Activated T-cell treated with anti-CD3 and anti-CD28 coated beads, Interleukin-2, amount 50 U/mL, for 24 hours (primary cell): ENCODE results near the gene AK1.
"Not testable (repeated sequence)": the region's sequence is repeated elsewhere in the genome, so short reads cannot be mapped to it uniquely, and the experiment has no call there.

ENCODE experiments used
- DNase-seq: peaks from one replicate; pipeline ENCODE4 v3.0.0-alpha.2; 2020
- H3K27ac Mint-ChIP-seq: 2 replicates; pipeline ENCODE4 v1.8.0; 2020; ENCODE audit warnings: mild to moderate bottlenecking, mixed read lengths
- H3K27me3 Mint-ChIP-seq: 2 replicates; pipeline ENCODE4 v1.8.0; 2020; ENCODE audit warnings: mixed read lengths
- H3K36me3 Mint-ChIP-seq: 2 replicates; pipeline ENCODE4 v1.8.0; 2020; ENCODE audit warnings: low read depth, mixed read lengths
- H3K4me1 Mint-ChIP-seq: 2 replicates; pipeline ENCODE4 v1.8.0; 2020; ENCODE audit warnings: low read depth, mixed read lengths
- H3K4me3 Mint-ChIP-seq: 2 replicates; pipeline ENCODE4 v1.8.0; 2020; ENCODE audit warnings: mild to moderate bottlenecking, moderate library complexity, mixed read lengths
- H3K9me3 Mint-ChIP-seq: 2 replicates; pipeline ENCODE4 v1.8.0; 2020; ENCODE audit warnings: mixed read lengths

The AK1 gene

DNA sequence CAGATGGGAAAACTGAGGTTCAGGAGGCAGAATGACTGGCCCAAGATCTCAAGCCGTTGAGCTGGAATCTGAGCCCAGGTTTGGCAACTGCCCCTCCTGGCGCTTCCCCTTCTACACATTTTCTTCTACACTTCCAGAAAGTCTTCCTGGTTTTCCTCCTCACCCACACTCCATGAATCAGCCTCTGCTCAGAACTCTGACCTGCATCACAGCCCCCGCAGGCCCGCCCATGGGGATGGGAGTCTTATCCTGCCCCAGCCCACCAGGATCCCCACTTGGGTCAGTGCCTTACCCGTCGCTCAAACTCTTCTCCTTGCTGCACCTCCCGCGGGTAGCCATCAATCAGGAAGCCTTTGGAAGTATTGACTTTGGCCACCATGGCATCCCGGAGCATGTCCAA is 5.9 kb downstream of the AK1 start:
- Mint-ChIP-seq H3K4me1 (no peaks in the 10 kb centered on the region), H3K36me3 (no peaks in the 10 kb centered on the region), H3K4me3 (no peak overlapping the region), H3K27ac (no peak overlapping the region), H3K9me3 (no peaks in the 10 kb centered on the region), H3K27me3 (no peaks in the 10 kb centered on the region)
- no peak for DNase-seq

GRCh38 chr9:127870887-127871286 is 6.6 kb downstream of the AK1 start:
- Mint-ChIP-seq H3K36me3 (no peaks in the 10 kb centered on the region), H3K27me3 (no peaks in the 10 kb centered on the region), H3K27ac (no peak overlapping the region), H3K4me1 (peaks cover 3% of the 10 kb centered on the region), H3K9me3 (no peaks in the 10 kb centered on the region), H3K4me3 (no peak overlapping the region)
- DNase-seq = no peak

DNA sequence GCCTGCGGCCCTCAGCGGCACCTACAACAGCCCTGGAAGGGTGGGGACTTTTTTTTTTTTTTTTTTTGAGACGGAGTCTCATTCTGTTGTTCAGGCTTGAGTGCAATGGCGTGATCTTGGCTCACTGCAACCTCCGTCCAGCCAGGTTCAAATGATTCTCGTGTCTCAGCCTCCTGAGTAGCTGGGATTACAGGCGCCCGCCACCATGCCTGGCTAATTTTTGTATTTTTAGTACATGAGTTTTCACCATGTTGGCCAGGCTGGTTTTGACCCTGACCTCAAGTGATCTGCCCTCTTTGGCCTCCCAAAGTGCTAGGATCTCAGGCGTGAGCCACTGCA is 7.4 kb downstream of the AK1 start:
- not testable (repeated sequence) for H3K4me3 Mint-ChIP-seq, DNase-seq, H3K36me3 Mint-ChIP-seq, H3K27ac Mint-ChIP-seq, H3K27me3 Mint-ChIP-seq, H3K9me3 Mint-ChIP-seq
- H3K4me1 Mint-ChIP-seq = peaks cover 11% of the 10 kb centered on the region

- Mint-ChIP-seq H3K4me1 (peaks cover 17% of the 10 kb centered on the region), H3K9me3 (no peaks in the 10 kb centered on the region), H3K27ac (no peak overlapping the region)
Observed at GRCh38 chr9:127869310-127870152, 7.9 kb downstream of the AK1 start.

GRCh38 chr9:127868278-127868902 is 9.1 kb downstream of the AK1 start:
- H3K4me3 Mint-ChIP-seq = no peak overlapping the region
- H3K27ac Mint-ChIP-seq = no peak overlapping the region
- peaks cover 17% of the 10 kb centered on the region for H3K4me1 Mint-ChIP-seq
- DNase-seq = no peak
- H3K27me3 Mint-ChIP-seq = no peaks in the 10 kb centered on the region
- no peaks in the 10 kb centered on the region for H3K9me3 Mint-ChIP-seq
- H3K36me3 Mint-ChIP-seq = no peaks in the 10 kb centered on the region

More at GRCh38 chr9:127869310-127870152, 7.9 kb downstream of the AK1 start:
- no peaks in the 10 kb centered on the region for H3K36me3 Mint-ChIP-seq
- H3K4me3 Mint-ChIP-seq = no peak overlapping the region
- no peaks in the 10 kb centered on the region for H3K27me3 Mint-ChIP-seq
- peak; percentile 90 for DNase-seq

DNA sequence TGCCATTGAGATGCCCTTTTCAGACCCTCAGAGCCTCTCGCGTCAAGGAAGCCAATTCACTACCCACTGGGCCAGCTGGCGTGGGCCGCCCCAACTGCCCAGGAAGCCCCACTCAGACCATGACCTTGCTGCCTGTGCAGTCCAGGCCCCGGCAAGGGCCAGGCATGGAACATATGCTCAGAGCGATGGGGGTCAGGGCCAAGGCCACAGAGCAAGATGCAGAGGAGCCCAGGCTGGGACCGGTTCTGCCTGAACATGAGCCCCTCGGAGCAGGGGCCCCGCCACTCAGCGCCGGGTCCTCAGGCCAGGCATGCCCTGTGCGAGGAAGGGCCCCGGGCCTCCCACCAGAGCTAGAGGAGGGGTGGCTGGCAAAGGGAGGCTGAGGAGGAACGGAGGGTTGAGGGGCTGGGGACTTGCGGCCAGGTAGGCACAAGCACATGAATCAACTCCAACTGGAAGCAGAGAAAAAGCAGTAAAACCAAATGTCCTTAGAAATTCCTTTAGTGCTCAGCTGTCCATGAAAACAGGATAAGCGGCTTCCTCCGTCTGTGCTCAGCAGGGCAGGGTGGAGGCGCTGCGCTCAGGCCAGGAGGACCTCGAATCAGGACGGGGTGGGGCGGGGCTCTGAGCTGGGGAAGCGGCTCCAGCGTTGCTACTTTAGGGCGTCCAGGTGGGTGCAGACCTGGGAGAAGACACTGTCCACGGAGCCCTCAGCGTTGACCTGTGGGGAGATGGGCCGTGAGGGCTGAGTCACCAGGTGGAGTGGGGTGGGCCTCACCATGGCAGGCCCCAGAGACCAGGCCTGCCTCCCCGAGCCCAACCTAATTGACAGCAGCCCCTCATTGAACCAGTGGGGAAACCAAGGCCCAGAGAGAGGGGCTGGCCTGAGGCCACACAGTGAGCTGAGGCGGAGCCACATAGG is 9.9 kb downstream of the AK1 start:
- Mint-ChIP-seq H3K27me3 (no peaks in the 10 kb centered on the region), H3K36me3 (no peaks in the 10 kb centered on the region), H3K4me3 (no peak overlapping the region), H3K27ac (no peak overlapping the region), H3K4me1 (peaks cover 23% of the 10 kb centered on the region), H3K9me3 (no peaks in the 10 kb centered on the region)
- DNase-seq = no peak

DNA sequence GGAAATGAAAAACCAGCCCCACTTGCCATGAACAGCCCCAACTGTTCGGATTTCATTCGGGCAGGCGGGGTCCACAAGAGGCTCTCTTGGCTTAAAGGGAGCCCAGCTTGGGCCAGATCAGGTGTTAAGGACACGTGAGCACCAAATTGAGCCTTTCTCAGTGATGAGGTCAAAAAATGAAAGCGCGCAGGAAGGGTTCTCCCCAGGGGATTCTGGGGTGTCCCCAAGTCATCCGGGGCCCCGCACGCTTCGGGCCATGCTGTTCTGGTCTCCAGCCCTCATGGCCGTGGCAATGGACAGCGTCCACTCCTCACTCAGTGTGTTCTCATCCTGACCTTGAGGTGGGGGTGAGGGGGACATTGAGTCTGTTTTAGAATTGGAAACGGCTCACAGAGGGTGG is 10.9 kb downstream of the AK1 start:
- Mint-ChIP-seq H3K27ac (peak overlapping the region; percentile 14), H3K27me3 (no peaks in the 10 kb centered on the region), H3K9me3 (no peaks in the 10 kb centered on the region), H3K4me3 (no peak overlapping the region), H3K36me3 (no peaks in the 10 kb centered on the region), H3K4me1 (peaks cover 34% of the 10 kb centered on the region)
- DNase-seq = no peak

DNA sequence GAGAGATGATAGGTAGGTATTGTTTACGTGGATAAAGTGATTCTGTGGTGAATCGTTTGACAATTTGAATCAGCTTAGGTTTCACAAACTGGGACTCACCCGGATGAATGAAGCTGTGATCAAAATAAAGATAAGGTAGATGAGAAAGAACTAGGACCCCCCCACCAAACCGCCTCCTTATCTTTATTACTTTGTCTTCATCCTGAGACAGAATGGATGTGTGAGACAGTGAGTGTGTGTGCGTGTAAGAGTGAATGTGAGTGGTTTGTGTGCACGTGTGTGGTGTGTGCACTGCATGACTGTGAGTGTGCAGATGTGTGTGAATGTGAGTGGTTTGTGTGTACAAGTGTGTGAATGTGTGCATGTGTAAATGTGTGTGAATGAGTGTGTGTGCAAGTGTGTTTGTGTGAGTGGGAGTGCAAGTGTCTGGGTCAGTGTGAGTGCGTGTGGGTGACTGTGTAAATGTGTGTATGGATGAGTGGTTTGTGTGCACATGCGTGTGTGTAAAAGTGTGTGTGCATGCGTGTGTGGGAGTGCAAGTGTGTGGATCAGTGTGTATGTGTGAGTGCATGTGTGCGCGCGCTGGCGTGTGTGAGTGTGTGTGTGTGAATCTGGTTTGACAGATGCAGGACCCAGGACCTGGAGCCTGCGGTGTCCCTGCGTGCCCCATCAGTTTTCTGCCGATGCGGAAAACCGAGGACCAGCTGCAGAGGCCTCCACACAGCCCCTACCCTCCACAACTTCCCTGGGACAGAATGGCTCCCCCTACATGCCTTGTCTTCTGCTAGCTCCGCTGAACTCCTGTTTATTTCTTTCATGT is 11.6 kb downstream of the AK1 start:
- Mint-ChIP-seq H3K36me3 (no peaks in the 10 kb centered on the region), H3K27me3 (no peaks in the 10 kb centered on the region), H3K27ac (peak overlapping the region; percentile 57), H3K9me3 (no peaks in the 10 kb centered on the region), H3K4me1 (peaks cover 39% of the 10 kb centered on the region), H3K4me3 (no peak overlapping the region)
- no peak for DNase-seq

DNA sequence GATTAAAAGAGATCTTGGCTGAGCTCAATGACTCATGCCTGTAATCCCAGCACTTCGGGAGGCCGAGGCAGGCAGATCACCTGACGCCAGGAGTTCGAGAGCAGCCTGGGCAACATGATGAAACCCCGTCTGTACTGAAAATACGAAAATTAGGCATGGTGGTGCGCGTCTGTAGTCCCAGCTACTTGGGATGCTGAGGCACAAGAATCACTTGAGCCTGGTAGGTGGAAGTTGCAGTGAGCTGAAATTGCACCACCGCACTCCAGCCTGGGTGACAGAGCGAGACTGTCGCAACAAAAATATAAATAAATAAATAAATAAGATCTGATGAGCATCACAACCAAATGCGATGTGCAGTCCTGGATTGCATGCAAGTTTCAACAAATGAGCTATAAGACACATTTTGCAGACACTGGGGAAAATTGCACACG is 14.3 kb downstream of the AK1 start:
- Mint-ChIP-seq H3K27ac (no peak overlapping the region), H3K9me3 (no peaks in the 10 kb centered on the region), H3K27me3 (no peaks in the 10 kb centered on the region), H3K4me3 (no peak overlapping the region), H3K4me1 (peaks cover 44% of the 10 kb centered on the region), H3K36me3 (no peaks in the 10 kb centered on the region)
- no peak for DNase-seq

GRCh38 chr9:127862075-127863011 is 15.1 kb downstream of the AK1 start:
- Mint-ChIP-seq H3K4me1 (peaks cover 44% of the 10 kb centered on the region), H3K27ac (peak overlapping the region; percentile 82), H3K27me3 (no peaks in the 10 kb centered on the region), H3K4me3 (no peak overlapping the region), H3K36me3 (no peaks in the 10 kb centered on the region), H3K9me3 (no peaks in the 10 kb centered on the region)
- DNase-seq = peak; percentile 66

GRCh38 chr9:127860779-127861178 is 16.7 kb downstream of the AK1 start:
- Mint-ChIP-seq H3K36me3 (no peaks in the 10 kb centered on the region), H3K27ac (peak overlapping the region; percentile 46), H3K4me3 (no peak overlapping the region), H3K4me1 (peaks cover 43% of the 10 kb centered on the region), H3K27me3 (no peaks in the 10 kb centered on the region), H3K9me3 (no peaks in the 10 kb centered on the region)
- DNase-seq = no peak

DNA sequence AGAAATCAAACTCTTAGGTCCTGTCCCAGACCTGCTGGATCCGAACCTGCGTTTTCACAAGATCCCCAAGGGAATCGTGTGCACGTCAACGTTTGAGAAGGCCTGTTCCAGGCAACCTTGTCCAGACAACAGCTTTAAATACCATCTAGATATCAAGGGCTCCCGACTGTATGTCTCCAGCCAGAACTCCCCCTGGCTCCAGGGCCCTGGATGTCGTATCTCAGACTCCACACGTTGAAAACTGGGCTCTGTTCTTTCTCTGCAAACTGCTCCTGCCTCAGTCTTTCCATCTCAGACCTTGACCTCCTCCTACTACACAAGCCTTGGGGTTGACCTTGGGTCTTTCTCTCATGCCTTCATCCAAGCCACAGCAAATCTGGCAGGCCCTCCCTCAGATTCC is 17.2 kb downstream of the AK1 start:
- no peak overlapping the region for H3K4me3 Mint-ChIP-seq
- H3K36me3 Mint-ChIP-seq = no peaks in the 10 kb centered on the region
- H3K9me3 Mint-ChIP-seq = no peaks in the 10 kb centered on the region
- H3K4me1 Mint-ChIP-seq = peaks cover 40% of the 10 kb centered on the region
- H3K27ac Mint-ChIP-seq = no peak overlapping the region
- DNase-seq = no peak
- H3K27me3 Mint-ChIP-seq = no peaks in the 10 kb centered on the region

DNA sequence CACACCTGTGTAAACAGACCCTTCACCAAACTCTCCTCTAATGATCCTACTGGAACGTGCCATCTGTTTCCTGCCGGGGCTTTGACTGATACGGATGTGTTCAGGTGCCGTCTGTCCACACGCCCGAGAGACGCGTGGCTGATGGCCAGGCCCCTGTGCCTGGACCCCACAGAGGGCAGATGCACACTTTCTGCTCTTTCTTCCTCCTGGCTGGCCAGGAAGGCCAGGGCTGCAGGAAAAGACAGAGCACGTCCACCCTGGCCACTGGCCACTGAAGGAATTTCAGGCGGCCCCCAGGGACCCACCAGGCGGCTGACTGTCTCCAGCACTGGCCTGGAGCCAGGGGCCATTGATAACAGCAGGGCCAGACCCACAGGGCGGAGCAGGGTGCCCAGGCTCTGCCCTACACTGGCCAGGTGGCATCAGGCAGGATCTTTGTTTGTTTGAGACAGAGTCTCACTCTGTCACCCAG is 19.4 kb downstream of the AK1 start:
- Mint-ChIP-seq H3K27me3 (no peaks in the 10 kb centered on the region), H3K27ac (no peak overlapping the region), H3K4me1 (peaks cover 40% of the 10 kb centered on the region), H3K4me3 (no peak overlapping the region), H3K36me3 (peaks cover 3% of the 10 kb centered on the region), H3K9me3 (no peaks in the 10 kb centered on the region)
- DNase-seq = no peak
